Measurements from ENCODE around the gene TMC1.

DNA sequence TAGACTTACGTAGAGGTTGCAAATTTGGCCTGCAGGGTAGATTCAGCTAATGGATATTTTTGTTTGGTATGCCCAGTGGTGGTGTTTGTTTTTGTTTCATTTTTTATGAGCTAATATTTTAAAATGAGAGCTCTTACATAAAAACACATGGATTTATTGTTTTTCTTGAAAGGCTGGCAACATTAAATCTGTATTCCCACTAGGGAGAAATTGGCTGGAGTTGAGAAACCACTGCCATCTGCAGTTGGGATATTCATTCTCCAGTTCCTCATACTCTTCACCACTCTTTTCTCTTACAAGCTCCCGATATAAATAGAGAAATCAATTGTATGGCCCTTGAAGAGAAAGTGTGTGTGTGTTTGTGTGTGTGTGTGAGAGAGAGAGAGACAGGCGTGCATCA is 288.2 kb downstream of the TMC1 start:
- TF ChIP-seq SUZ12 (IDR thresholded peaks at IDR 0.05; ENCODE audit: extremely low read depth, insufficient read depth, insufficient read length) (no peak), YY1 (IDR thresholded peaks at IDR 0.05; ENCODE audit: insufficient read depth, insufficient read length) (no peak)
